Left lung (tissue), 10 donors: ENCODE measurements around the gene ADGRB2. TPM values are rescaled to one million over a fixed set of nuclear protein-coding genes. Genes with fewer than 3 reads are reported as not detected.

Experiments
- ATAC-seq: fragments of 200-7000 bp; cut with Tn5 transposase; one replicate; pipeline ENCODE4 v1.9.1; 2020; ENCODE audit warnings: moderate library complexity
- DNase-seq, 4 donors: peaks; one replicate each; pipeline ENCODE4 v3.0.0-alpha.2; 2013 to 2020
- H3K27ac ChIP-seq, 2 donors: fragments of 200-600 bp; sonication (generic) in 1 of 2; one replicate each; pipeline versions ENCODE4 v1.5.0 to v1.8.0; 2020 to 2021
- H3K27me3 ChIP-seq, 2 donors: fragments of 200-600 bp; sonication (generic) in 1 of 2; one replicate each; pipeline versions ENCODE4 v1.5.0 to v1.8.0; 2020 to 2021
- H3K36me3 ChIP-seq, 2 donors: fragments of 200-600 bp; sonication (generic) in 1 of 2; one replicate each; pipeline versions ENCODE4 v1.5.0 to v1.8.0; 2020 to 2021
- H3K4me1 ChIP-seq, 2 donors: fragments of 200-600 bp; one replicate each; pipeline ENCODE4 v1.8.0; 2021
- H3K4me3 ChIP-seq, 2 donors: fragments of 200-600 bp; sonication (generic) in 1 of 2; one replicate each; pipeline versions ENCODE4 v1.5.0 to v1.8.0; 2020 to 2021; ENCODE audit warnings: mild to moderate bottlenecking in 1 of 2
- H3K9me3 ChIP-seq, 2 donors: fragments of 200-600 bp; sonication (generic) in 1 of 2; one replicate each; pipeline versions ENCODE4 v1.5.0 to v1.8.0; 2020 to 2021
- CTCF ChIP-seq, 2 donors: fragments of 200-600 bp; sonication (generic) in 1 of 2; IDR thresholded peaks; one replicate each; pipeline versions ENCODE4 v1.5.0 to v1.8.0; 2021; ENCODE audit warnings: antibody characterized with exemption in 2 of 2
- intact Hi-C, 2 donors: fragments of 100-400 bp; cut with DNase I; formaldehyde crosslinking; loops; one replicate each; pipeline versions ENCODE4 v1.11.2 to v1.14.2; 2022
- polyA plus RNA-seq, 6 donors: library from polyadenylated mRNA; unstranded; fragments of 120-200 nt; gene quantifications; one replicate each; pipeline ENCODE4 v1.2.1, GENCODE V29; 2013; ENCODE audit not compliant: insufficient read length in 6 of 6
- total RNA-seq, 2 donors: library from RNA; stranded (reverse); fragmentation: NEBNext Ultra II Directional; extraction: Animal tissue kit (Norgen Biotek cat#: 25700); gene quantifications; one replicate each; pipeline ENCODE4 v1.2.1, GENCODE V29; 2021
- donor health status: DM: no; HTN: yes; CAD: no.
- donor health status: DM: no; HTN: no; CAD: no.

The ADGRB2 gene
- total and polyA plus RNA-seq, 8 donors: 1.8 to 27.1 (median 16.7) TPM

- DNase-seq: peak; percentile 83 to 99 (median 94)
- no peaks in the 10 kb centered on the region for H3K36me3 ChIP-seq
- peaks cover 0 to 12% of the 10 kb centered on the region in 2 donors for H3K27me3 ChIP-seq
- peak overlapping the region in 1 of 2 donors; percentile 92 for H3K27ac ChIP-seq
- H3K9me3 ChIP-seq: no peaks in the 10 kb centered on the region
- peaks cover 0 to 18% of the 10 kb centered on the region in 2 donors for H3K4me1 ChIP-seq
- ATAC-seq: peak; percentile 97
- peak overlapping the region; percentile 62 to 66 for H3K4me3 ChIP-seq
- intact Hi-C loops: loop anchor here (5.0 to 10.0 kb wide), 4 partner anchors 125 to 215 kb away; partner anchors contain the start of gene TINAGL1 (in 1 of the 2)
- peak; percentile 84 to 90 for TF ChIP-seq CTCF (IDR thresholded peaks at IDR 0.05)
These were observed 25.3 kb upstream of the ADGRB2 start for GRCh38 chr1:31789259-31790065.

- peak overlapping the region; percentile 62 to 66 for H3K4me3 ChIP-seq
- peaks cover 0 to 18% of the 10 kb centered on the region in 2 donors for H3K4me1 ChIP-seq
- H3K27me3 ChIP-seq: peaks cover 0 to 8% of the 10 kb centered on the region in 2 donors
- no peaks in the 10 kb centered on the region for H3K36me3 ChIP-seq
- no peaks in the 10 kb centered on the region for H3K9me3 ChIP-seq
- ATAC-seq (peak; percentile 52), DNase-seq (peak in 1 of 4 donors; percentile 72)
- H3K27ac ChIP-seq: peak overlapping the region; percentile 69 to 92
- intact Hi-C loops: loop anchor here in 1 of 2 donors (5.0 to 10.0 kb wide), 2 partner anchors 127 to 214 kb away; partner anchors contain the start of gene TINAGL1
- TF ChIP-seq CTCF (IDR thresholded peaks at IDR 0.05): no peak
These were observed 24.7 kb upstream of the ADGRB2 start for GRCh38 chr1:31788825-31789256.

GRCh38 chr1:31788138-31788824 lies 24.1 kb upstream of the ADGRB2 start:
- intact Hi-C loops: loop anchor here in 1 of 2 donors (5.0 to 10.0 kb wide), 2 partner anchors 126 to 213 kb away; partner anchors contain the start of gene TINAGL1
- peak; percentile 93 for ATAC-seq
- H3K4me1 ChIP-seq: peaks cover 0 to 18% of the 10 kb centered on the region in 2 donors
- H3K4me3 ChIP-seq: peak overlapping the region; percentile 62 to 66
- no peak for TF ChIP-seq CTCF (IDR thresholded peaks at IDR 0.05)
- H3K9me3 ChIP-seq: no peaks in the 10 kb centered on the region
- peak; percentile 86 to 95 (median 94) for DNase-seq
- H3K27me3 ChIP-seq: peaks cover 0 to 5% of the 10 kb centered on the region in 2 donors
- H3K27ac ChIP-seq: peak overlapping the region; percentile 69 to 92
- H3K36me3 ChIP-seq: no peaks in the 10 kb centered on the region

GRCh38 chr1:31787786-31788137 lies 23.6 kb upstream of the ADGRB2 start:
- no peaks in the 10 kb centered on the region for H3K9me3 ChIP-seq
- peak overlapping the region in 1 of 2 donors; percentile 62 for H3K4me3 ChIP-seq
- peaks cover 0 to 18% of the 10 kb centered on the region in 2 donors for H3K4me1 ChIP-seq
- peaks cover 0 to 5% of the 10 kb centered on the region in 2 donors for H3K27me3 ChIP-seq
- TF ChIP-seq CTCF (IDR thresholded peaks at IDR 0.05): no peak
- intact Hi-C loops: loop anchor here in 1 of 2 donors (5.0 to 10.0 kb wide), 2 partner anchors 125 to 213 kb away; partner anchors contain the start of gene TINAGL1
- no peaks in the 10 kb centered on the region for H3K36me3 ChIP-seq
- ATAC-seq (no peak), DNase-seq (no peak)
- H3K27ac ChIP-seq: peak overlapping the region in 1 of 2 donors; percentile 92
